Measurements from ENCODE around the gene ZNF83. TPM values are rescaled to one million over a fixed set of nuclear protein-coding genes. Genes with fewer than 3 reads are reported as not detected.

Gene ZNF83
- total RNA-seq, 1 experiment from 2014 or later, result 31.9 TPM

GRCh38 chr19:52653161-52653560, 15.0 kb upstream of the ZNF83 start:
- no TSS peak for BruUV-seq (replicated peaks)
- Histone ChIP-seq H3K27me3 (ENCODE audit: control insufficient read depth, insufficient read depth, low read length) (no peaks in the 10 kb centered on the region), H3K4me1 (ENCODE audit: control insufficient read depth, insufficient read depth, low read length) (no peaks in the 10 kb centered on the region), H3K9me3 (ENCODE audit: control insufficient read depth, insufficient read depth, low read depth, low read length) (no peaks in the 10 kb centered on the region), H3K27ac (ENCODE audit: low read length) (no peak overlapping the region), H3K4me3 (ENCODE audit: low read depth in 2 of 2, low read length in 2 of 2) (no peak overlapping the region), H3K36me3 (ENCODE audit: control insufficient read depth, insufficient read depth, low read length) (peaks cover 2% of the 10 kb centered on the region; the same call in 1 of the 2 replicates)
- intact Hi-C loops (cut with micrococcal nuclease; ENCODE audit: unreplicated experiment) (no loop called here), in situ Hi-C loops (cut with HindIII; ENCODE audit: low pct_unique_long_range_greater_than_20kb, low sequenced_read_pairs) (no loop called here)
- no peak for ATAC-seq
- no peak for DNase-seq (ENCODE audit: low read depth, low spot score)
- TF ChIP-seq TCF7L2 (IDR thresholded peaks at IDR 0.05; ENCODE audit: low read depth, low read length), result no peak
- TF ChIP-seq SIN3A (IDR thresholded peaks at IDR 0.05; ENCODE audit: borderline replicate concordance, insufficient read depth, low read depth, low read length), result no peak
- no peak for TF ChIP-seq POLR2AphosphoS5 (IDR thresholded peaks at IDR 0.05; ENCODE audit: low read depth, low read length)
- no peak for TF ChIP-seq REST (IDR thresholded peaks at IDR 0.05; ENCODE audit: insufficient read depth in 1 of 2, low read depth in 2 of 2, low read length in 1 of 2)
- TF ChIP-seq, protein P1, sequence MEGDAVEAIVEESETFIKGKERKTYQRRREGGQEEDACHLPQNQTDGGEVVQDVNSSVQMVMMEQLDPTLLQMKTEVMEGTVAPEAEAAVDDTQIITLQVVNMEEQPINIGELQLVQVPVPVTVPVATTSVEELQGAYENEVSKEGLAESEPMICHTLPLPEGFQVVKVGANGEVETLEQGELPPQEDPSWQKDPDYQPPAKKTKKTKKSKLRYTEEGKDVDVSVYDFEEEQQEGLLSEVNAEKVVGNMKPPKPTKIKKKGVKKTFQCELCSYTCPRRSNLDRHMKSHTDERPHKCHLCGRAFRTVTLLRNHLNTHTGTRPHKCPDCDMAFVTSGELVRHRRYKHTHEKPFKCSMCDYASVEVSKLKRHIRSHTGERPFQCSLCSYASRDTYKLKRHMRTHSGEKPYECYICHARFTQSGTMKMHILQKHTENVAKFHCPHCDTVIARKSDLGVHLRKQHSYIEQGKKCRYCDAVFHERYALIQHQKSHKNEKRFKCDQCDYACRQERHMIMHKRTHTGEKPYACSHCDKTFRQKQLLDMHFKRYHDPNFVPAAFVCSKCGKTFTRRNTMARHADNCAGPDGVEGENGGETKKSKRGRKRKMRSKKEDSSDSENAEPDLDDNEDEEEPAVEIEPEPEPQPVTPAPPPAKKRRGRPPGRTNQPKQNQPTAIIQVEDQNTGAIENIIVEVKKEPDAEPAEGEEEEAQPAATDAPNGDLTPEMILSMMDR (IDR thresholded peaks at IDR 0.05), result no peak
- CTCF ChIA-PET, result no interaction called here
- POLR2A ChIA-PET, result no interaction called here

DNA sequence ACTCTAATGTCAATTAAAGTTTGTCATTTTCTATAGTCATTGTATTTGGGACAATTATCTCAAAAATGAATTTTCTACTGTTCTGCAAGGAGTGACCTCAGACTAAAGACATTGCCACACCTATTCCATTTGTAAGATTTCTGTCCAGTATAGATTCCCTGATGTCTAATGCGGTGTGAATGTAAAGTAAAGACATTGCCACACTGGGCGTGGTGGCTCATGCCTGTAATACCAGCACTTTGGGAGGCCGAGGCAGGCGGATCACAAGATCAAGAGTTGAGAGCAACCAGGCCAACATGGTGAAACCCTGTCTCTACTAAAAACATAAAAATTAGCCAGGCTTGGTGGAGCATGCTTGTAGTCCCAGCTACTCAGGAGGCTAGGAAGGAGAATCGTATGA, 13.8 kb upstream of the ZNF83 start:
- TF ChIP-seq TCF7L2 (IDR thresholded peaks at IDR 0.05; ENCODE audit: low read depth, low read length) (no peak), SIN3A (IDR thresholded peaks at IDR 0.05; ENCODE audit: borderline replicate concordance, insufficient read depth, low read depth, low read length) (no peak), REST (IDR thresholded peaks at IDR 0.05; ENCODE audit: insufficient read depth in 1 of 2, low read depth in 2 of 2, low read length in 1 of 2) (no peak), POLR2AphosphoS5 (IDR thresholded peaks at IDR 0.05; ENCODE audit: low read depth, low read length) (no peak)
- TF ChIP-seq, protein P1 (IDR thresholded peaks at IDR 0.05), result no peak
- ATAC-seq (no peak), DNase-seq (ENCODE audit: low read depth, low spot score) (no peak)
- BruUV-seq (replicated peaks), result no TSS peak
- H3K27me3 ChIP-seq (ENCODE audit: control insufficient read depth, insufficient read depth, low read length), result no peaks in the 10 kb centered on the region
- ChIA-PET POLR2A (no interaction called here), CTCF (no interaction called here)
- H3K9me3 ChIP-seq (ENCODE audit: control insufficient read depth, insufficient read depth, low read depth, low read length), result no peaks in the 10 kb centered on the region
- in situ Hi-C loops (cut with HindIII; ENCODE audit: low pct_unique_long_range_greater_than_20kb, low sequenced_read_pairs), result no loop called here
- no peaks in the 10 kb centered on the region for H3K4me1 ChIP-seq (ENCODE audit: control insufficient read depth, insufficient read depth, low read length)
- intact Hi-C loops (cut with micrococcal nuclease; ENCODE audit: unreplicated experiment), result no loop called here
- no peak overlapping the region for H3K27ac ChIP-seq (ENCODE audit: low read length)
- H3K4me3 ChIP-seq (ENCODE audit: low read depth in 2 of 2, low read length in 2 of 2), result no peak overlapping the region
- peaks cover 2% of the 10 kb centered on the region; the same call in 1 of the 2 replicates for H3K36me3 ChIP-seq (ENCODE audit: control insufficient read depth, insufficient read depth, low read length)
